Epithelial cell of esophagus (primary cell): ENCODE results near the gene IGFALS.

Experiments
- DNase-seq: peaks from one replicate; pipeline ENCODE4 v3.0.0; 2010; ENCODE audit warnings: low read depth
- H3K4me3 ChIP-seq: 2 replicates; pipeline ENCODE4 v1.5.1; 2011; ENCODE audit warnings: mild to moderate bottlenecking, low read length, control low read depth
- TF ChIP-seq, protein P1 (sequence below): IDR thresholded peaks from 2 replicates; pipeline ENCODE4 v1.5.1; 2011; ENCODE audit warnings: low read depth, mild to moderate bottlenecking, low read length, control low read depth, inconsistent platforms; ENCODE audit not compliant: insufficient read depth; ENCODE audit errors: missing control alignments

Gene IGFALS

DNA sequence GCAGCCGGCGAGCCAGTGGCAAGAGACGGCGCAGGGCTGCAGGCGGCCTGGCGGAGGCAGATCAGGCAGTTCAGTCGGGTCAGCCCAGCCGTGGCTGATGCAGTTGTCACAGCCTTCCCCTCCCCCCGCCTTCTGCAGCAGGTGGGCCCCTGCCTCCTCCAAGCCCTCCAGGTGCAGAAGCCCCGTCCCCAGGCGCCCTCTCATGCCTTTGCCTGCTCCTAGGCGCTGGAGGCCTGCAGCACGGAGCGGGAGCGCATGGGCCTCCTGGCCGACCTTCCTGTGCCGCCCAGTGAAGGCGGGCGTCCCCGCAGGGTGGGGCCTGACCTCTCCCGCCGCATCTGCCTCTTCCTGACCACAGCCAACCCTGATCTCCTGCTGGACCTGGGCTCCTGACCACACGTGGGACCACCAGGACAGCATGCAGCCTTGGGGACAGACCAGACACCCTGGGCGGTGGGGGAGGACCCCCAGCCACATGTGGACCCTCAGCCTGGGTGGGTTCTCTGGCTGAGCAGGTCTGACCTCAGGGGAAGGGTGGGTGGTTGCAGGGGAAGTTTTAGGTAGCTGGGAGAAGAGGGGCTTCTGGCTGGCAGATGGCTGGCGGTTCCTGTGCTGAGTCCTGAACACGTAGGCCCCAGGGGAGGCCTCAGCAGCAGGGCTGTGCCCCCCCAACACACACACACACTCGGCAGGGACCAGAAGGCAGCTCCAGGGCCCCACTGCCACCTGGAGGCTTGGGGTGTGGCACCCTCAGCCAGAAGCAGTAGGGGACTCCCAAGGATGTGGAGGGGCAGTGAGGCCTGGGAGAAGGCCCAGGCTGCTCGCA lies 17.4 kb downstream of the IGFALS start:
- no peak overlapping the region for H3K4me3 ChIP-seq
- DNase-seq: no peak
- TF ChIP-seq, protein P1, sequence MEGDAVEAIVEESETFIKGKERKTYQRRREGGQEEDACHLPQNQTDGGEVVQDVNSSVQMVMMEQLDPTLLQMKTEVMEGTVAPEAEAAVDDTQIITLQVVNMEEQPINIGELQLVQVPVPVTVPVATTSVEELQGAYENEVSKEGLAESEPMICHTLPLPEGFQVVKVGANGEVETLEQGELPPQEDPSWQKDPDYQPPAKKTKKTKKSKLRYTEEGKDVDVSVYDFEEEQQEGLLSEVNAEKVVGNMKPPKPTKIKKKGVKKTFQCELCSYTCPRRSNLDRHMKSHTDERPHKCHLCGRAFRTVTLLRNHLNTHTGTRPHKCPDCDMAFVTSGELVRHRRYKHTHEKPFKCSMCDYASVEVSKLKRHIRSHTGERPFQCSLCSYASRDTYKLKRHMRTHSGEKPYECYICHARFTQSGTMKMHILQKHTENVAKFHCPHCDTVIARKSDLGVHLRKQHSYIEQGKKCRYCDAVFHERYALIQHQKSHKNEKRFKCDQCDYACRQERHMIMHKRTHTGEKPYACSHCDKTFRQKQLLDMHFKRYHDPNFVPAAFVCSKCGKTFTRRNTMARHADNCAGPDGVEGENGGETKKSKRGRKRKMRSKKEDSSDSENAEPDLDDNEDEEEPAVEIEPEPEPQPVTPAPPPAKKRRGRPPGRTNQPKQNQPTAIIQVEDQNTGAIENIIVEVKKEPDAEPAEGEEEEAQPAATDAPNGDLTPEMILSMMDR: no peak

DNA sequence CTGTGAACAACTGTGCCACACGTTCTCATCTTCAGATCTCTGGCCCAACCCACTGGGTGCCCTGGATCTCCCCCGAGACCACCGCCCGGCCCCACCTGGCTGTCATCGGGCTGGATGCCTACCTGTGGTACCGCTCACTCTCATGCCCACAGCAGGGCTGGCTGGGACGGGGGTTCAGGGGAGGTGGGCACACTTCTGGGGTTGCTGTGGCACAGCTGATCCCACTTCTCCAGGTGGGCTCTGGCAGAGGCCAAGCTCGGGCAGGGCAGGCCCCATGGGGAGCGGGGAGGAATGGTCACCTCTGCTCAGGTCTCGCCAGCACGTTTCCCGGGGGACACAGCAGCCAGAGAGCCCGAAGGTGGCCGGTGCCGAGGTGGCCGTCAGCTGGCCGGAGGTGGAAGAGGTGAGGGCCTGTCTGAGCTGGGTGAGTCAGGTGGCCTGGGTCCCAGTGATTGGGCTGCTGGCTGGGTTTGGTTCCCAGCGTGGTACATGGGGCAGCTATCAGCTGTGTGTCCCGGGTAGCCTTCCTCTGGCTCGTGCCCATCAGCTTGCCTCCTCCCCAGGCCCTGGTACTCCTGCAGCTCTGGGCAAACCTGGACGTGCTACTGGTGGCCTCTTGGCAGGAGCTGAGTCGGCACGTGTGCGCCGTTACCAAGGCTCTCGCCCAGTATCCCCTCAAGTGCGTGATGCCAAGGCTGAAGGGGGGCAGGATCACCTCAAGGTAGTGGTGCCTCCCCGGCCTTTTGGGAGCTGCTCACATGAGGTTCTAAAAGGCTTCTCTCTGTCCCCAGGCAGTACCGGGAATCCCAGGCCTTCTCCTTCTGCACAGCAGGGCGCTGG lies 18.3 kb downstream of the IGFALS start:
- TF ChIP-seq, protein P1: no peak
- H3K4me3 ChIP-seq: no peak overlapping the region

DNA sequence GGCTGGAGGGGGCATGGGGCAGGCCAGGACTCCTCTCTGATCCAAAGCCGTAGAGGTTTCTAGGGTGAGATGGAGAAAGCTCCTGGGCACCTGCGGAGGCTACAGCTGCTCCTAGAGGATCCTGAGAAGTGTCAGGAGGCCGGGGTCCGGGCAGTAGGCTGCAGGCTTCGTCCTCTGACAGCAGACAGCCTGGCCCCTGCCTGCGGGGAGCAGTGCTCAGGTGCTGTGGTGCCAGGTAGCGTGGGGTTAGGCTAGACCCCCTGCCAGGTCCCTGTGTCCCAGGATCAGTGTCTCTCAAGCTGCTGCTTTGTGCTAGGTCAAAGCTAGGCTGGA lies 19.1 kb downstream of the IGFALS start:
- TF ChIP-seq, protein P1: no peak
- no peak for DNase-seq
- H3K4me3 ChIP-seq: peak overlapping the region; percentile 71

More for the DNA sequence above, 18.3 kb downstream of the IGFALS start:
- no peak for DNase-seq

- peak overlapping the region; percentile 71 for H3K4me3 ChIP-seq
- DNase-seq: peak; percentile 30
- TF ChIP-seq, protein P1: no peak
Measured at GRCh38 chr16:1773703-1774447, 19.6 kb downstream of the IGFALS start.

DNA sequence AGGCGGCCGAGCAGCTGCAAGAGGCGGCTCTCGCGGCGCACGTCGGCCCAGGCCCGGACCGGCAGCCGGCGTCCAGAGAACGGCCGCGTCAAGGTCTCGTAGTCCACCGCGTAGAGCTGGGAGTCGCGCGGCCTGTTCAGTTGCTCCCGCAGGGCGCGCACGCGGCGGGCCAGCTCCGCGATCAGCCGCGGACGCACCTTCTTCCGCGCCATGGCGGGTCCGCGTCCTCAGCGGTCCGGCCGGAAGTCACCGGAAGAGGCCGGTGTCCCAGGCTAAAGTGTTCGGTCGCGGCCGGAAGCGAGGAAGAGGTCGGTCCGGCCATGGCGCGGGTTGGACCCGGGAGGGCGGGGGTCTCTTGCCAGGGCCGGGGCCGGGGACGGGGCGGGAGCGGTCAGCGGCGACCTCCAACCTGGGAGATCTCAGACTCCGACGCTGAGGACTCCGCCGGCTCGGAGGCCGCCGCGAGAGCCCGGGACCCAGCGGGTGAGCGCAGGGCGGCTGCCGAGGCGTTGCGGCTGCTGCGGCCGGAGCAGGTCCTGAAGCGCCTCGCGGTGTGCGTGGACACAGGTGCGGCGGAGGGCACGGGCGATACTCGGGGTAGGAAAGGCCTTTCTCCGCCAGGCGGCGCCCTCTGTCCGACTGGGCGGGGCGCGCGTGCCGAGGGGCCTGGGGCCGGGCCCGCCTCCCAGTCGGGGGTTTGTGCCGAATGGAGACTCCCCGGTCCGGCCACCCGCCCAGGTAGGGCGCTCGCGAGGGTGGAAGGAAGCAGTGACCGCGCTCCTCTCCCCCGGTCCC lies 20.4 kb downstream of the IGFALS start, which contains the start of gene MRPS34:
TSS of gene MRPS34 (minus strand) at position 227 of the 795 bp plus-strand sequence. CDS start at position 212, 15 bp downstream.
- H3K4me3 ChIP-seq: peak within 1 kb of the TSS; percentile 71
- TF ChIP-seq, protein P1: peak; percentile 49
- peak; percentile 89 for DNase-seq

DNA sequence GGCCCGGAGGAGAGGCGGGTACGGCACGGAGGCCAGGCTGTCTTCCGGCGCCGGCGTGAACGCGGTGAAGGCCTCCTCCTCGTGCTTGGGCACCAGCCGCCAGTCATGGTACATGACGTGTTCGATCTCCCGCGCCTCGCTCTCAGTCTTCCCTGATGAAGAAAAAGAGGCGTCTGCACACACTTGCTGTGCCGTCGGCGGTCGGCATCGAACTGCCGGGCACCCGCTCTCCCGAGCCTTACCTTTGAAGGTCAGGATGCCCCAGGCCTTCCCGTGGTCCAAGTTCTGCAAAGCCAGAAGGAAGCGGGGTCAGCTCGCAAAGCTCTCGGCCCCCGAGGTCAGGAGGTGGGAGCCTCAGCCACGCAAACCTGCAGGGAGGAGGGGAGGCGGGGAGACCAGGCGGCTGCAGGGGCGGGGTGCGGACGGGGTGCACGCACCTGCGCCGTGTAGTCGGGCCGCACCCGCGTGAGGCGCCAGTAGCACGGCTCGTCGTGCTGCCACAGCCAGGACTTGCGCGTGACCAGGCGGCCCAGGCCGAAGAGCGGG lies 21.1 kb downstream of the IGFALS start, which contains the start of gene EME2:
TSS of gene EME2 (plus strand) at position 449 of the 546 bp plus-strand sequence. CDS start 418 bp downstream, outside the sequence.
- H3K4me3 ChIP-seq: peak within 1 kb of the TSS; percentile 71
- TF ChIP-seq, protein P1: no peak
- DNase-seq: peak; percentile 62
